ENCODE measurements around the gene FUCA2.

DNA sequence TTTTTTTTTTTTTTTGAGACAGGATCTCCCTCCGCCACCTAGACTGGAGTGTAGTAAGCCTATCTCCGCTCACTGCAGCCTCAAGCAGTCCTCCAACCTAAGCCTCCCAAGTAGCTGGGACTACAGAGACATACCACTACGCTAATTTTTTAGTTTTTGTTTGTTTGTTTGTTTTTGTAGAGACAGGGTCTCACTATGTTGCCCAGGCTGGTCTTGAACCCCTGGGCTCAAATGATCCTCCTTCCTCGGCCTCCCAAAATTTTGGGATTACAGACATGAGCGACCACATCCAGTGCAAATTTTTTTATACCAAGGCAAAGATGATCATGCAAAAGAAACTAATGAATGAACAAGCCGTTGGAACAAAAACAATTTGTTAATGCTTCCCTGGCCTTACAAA is 5.3 kb downstream of the FUCA2 start:
- no peak for TF ChIP-seq EZH2 (IDR thresholded peaks at IDR 0.05; ENCODE audit: low read depth, unreplicated experiment)
- TF ChIP-seq EZH2phosphoT487 (IDR thresholded peaks at IDR 0.05; ENCODE audit: unreplicated experiment) = no peak
- TF ChIP-seq, protein P1, sequence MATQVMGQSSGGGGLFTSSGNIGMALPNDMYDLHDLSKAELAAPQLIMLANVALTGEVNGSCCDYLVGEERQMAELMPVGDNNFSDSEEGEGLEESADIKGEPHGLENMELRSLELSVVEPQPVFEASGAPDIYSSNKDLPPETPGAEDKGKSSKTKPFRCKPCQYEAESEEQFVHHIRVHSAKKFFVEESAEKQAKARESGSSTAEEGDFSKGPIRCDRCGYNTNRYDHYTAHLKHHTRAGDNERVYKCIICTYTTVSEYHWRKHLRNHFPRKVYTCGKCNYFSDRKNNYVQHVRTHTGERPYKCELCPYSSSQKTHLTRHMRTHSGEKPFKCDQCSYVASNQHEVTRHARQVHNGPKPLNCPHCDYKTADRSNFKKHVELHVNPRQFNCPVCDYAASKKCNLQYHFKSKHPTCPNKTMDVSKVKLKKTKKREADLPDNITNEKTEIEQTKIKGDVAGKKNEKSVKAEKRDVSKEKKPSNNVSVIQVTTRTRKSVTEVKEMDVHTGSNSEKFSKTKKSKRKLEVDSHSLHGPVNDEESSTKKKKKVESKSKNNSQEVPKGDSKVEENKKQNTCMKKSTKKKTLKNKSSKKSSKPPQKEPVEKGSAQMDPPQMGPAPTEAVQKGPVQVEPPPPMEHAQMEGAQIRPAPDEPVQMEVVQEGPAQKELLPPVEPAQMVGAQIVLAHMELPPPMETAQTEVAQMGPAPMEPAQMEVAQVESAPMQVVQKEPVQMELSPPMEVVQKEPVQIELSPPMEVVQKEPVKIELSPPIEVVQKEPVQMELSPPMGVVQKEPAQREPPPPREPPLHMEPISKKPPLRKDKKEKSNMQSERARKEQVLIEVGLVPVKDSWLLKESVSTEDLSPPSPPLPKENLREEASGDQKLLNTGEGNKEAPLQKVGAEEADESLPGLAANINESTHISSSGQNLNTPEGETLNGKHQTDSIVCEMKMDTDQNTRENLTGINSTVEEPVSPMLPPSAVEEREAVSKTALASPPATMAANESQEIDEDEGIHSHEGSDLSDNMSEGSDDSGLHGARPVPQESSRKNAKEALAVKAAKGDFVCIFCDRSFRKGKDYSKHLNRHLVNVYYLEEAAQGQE (IDR thresholded peaks at IDR 0.05; ENCODE audit: unreplicated experiment) = no peak
- TF ChIP-seq, protein P2, sequence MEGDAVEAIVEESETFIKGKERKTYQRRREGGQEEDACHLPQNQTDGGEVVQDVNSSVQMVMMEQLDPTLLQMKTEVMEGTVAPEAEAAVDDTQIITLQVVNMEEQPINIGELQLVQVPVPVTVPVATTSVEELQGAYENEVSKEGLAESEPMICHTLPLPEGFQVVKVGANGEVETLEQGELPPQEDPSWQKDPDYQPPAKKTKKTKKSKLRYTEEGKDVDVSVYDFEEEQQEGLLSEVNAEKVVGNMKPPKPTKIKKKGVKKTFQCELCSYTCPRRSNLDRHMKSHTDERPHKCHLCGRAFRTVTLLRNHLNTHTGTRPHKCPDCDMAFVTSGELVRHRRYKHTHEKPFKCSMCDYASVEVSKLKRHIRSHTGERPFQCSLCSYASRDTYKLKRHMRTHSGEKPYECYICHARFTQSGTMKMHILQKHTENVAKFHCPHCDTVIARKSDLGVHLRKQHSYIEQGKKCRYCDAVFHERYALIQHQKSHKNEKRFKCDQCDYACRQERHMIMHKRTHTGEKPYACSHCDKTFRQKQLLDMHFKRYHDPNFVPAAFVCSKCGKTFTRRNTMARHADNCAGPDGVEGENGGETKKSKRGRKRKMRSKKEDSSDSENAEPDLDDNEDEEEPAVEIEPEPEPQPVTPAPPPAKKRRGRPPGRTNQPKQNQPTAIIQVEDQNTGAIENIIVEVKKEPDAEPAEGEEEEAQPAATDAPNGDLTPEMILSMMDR (conservative IDR thresholded peaks at IDR 0.05; ENCODE audit: low read depth in 2 of 2) = no peak
- TF ChIP-seq JUNB (IDR thresholded peaks at IDR 0.05; ENCODE audit: unreplicated experiment) = no peak
- no peak for TF ChIP-seq POLR2AphosphoS5 (IDR thresholded peaks at IDR 0.05; ENCODE audit: low read depth)
- no peak for TF ChIP-seq CREB1 (CRISPR knock-in tag; IDR thresholded peaks at IDR 0.05; ENCODE audit: low read depth)
- TF ChIP-seq ZNF331 (CRISPR knock-in tag; IDR thresholded peaks at IDR 0.05; ENCODE audit: low read depth) = no peak
- no peak for TF ChIP-seq ZNF114 (CRISPR knock-in tag; IDR thresholded peaks at IDR 0.05)
- TF ChIP-seq, protein P3, sequence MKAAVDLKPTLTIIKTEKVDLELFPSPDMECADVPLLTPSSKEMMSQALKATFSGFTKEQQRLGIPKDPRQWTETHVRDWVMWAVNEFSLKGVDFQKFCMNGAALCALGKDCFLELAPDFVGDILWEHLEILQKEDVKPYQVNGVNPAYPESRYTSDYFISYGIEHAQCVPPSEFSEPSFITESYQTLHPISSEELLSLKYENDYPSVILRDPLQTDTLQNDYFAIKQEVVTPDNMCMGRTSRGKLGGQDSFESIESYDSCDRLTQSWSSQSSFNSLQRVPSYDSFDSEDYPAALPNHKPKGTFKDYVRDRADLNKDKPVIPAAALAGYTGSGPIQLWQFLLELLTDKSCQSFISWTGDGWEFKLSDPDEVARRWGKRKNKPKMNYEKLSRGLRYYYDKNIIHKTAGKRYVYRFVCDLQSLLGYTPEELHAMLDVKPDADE (IDR thresholded peaks at IDR 0.05) = no peak
- TF ChIP-seq NANOG (IDR thresholded peaks at IDR 0.05; ENCODE audit: borderline replicate concordance) = no peak
- no peak for TF ChIP-seq STAT1 (IDR thresholded peaks at IDR 0.05; ENCODE audit: unreplicated experiment)
- TF ChIP-seq, protein P4, sequence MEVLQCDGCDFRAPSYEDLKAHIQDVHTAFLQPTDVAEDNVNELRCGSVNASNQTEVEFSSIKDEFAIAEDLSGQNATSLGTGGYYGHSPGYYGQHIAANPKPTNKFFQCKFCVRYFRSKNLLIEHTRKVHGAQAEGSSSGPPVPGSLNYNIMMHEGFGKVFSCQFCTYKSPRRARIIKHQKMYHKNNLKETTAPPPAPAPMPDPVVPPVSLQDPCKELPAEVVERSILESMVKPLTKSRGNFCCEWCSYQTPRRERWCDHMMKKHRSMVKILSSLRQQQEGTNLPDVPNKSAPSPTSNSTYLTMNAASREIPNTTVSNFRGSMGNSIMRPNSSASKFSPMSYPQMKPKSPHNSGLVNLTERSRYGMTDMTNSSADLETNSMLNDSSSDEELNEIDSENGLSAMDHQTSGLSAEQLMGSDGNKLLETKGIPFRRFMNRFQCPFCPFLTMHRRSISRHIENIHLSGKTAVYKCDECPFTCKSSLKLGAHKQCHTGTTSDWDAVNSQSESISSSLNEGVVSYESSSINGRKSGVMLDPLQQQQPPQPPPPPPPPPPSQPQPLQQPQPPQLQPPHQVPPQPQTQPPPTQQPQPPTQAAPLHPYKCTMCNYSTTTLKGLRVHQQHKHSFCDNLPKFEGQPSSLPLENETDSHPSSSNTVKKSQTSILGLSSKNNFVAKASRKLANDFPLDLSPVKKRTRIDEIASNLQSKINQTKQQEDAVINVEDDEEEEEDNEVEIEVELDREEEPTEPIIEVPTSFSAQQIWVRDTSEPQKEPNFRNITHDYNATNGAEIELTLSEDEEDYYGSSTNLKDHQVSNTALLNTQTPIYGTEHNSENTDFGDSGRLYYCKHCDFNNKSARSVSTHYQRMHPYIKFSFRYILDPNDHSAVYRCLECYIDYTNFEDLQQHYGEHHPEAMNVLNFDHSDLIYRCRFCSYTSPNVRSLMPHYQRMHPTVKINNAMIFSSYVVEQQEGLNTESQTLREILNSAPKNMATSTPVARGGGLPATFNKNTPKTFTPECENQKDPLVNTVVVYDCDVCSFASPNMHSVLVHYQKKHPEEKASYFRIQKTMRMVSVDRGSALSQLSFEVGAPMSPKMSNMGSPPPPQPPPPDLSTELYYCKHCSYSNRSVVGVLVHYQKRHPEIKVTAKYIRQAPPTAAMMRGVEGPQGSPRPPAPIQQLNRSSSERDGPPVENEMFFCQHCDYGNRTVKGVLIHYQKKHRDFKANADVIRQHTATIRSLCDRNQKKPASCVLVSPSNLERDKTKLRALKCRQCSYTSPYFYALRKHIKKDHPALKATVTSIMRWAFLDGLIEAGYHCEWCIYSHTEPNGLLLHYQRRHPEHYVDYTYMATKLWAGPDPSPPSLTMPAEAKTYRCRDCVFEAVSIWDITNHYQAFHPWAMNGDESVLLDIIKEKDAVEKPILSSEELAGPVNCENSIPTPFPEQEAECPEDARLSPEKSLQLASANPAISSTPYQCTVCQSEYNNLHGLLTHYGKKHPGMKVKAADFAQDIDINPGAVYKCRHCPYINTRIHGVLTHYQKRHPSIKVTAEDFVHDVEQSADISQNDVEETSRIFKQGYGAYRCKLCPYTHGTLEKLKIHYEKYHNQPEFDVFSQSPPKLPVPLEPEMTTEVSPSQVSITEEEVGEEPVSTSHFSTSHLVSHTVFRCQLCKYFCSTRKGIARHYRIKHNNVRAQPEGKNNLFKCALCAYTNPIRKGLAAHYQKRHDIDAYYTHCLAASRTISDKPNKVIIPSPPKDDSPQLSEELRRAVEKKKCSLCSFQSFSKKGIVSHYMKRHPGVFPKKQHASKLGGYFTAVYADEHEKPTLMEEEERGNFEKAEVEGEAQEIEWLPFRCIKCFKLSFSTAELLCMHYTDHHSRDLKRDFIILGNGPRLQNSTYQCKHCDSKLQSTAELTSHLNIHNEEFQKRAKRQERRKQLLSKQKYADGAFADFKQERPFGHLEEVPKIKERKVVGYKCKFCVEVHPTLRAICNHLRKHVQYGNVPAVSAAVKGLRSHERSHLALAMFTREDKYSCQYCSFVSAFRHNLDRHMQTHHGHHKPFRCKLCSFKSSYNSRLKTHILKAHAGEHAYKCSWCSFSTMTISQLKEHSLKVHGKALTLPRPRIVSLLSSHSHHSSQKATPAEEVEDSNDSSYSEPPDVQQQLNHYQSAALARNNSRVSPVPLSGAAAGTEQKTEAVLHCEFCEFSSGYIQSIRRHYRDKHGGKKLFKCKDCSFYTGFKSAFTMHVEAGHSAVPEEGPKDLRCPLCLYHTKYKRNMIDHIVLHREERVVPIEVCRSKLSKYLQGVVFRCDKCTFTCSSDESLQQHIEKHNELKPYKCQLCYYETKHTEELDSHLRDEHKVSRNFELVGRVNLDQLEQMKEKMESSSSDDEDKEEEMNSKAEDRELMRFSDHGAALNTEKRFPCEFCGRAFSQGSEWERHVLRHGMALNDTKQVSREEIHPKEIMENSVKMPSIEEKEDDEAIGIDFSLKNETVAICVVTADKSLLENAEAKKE (CRISPR knock-in tag; IDR thresholded peaks at IDR 0.05) = no peak

All from GM23338 (cell line).